GM19238 (cell line): ENCODE measurements around the gene EFR3B.
A peak's percentile ranks its signal among the peaks of the same experiment; 100 is the strongest.
"Not testable (repeated sequence)": the region's sequence is repeated elsewhere in the genome, so short reads cannot be mapped to it uniquely, and the experiment has no call there.

Experiments used
- DNase-seq: peaks from one replicate; pipeline ENCODE4 v3.0.0; 2011; ENCODE audit warnings: low spot score; ENCODE audit not compliant: insufficient read length

EFR3B gene

DNA sequence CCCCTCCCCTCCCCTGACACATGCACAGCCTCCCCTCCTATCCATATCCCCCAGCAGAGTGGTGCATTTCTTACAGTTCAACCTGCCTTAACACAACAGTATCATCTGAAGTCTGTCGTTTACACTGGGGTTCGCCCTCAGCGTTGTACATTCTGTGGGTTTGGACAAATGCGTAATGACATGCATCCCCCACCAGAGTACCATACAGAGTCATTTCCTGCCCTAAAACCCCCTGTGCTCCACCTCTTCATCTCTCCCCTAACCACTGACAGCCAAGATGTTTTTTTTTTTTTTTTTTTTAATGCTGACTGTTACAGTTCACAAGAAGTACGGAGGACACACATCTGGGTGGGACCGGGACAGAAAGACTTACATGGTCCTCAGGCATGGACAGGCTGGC, 103.9 kb downstream of the EFR3B start:
- DNase-seq: no peak

DNA sequence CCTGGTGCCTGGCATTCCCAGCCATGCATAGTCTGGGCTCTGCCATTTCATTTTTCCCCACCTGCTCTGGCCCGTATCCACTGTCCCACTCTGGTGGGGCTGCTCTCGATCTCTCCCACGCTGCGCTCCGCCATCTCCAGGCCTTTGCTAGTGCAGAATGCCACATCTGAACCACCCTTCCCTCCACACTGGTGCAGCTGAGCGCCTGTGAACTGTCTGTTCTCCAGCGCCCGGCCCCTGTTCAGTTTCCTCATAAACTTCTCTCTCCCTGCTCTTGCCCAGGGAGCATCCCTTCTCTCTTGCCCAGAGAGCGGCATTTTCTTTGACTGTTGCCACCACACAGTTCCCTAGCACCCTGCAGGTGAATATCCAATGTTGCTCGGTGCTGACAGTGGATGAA, 105.0 kb downstream of the EFR3B start:
- no peak for DNase-seq

GRCh38 chr2:25149646-25150045, 107.8 kb downstream of the EFR3B start:
- DNase-seq: no peak

- DNase-seq: not testable (repeated sequence)
Measured at GRCh38 chr2:25150993-25151392, 109.1 kb downstream of the EFR3B start.

DNA sequence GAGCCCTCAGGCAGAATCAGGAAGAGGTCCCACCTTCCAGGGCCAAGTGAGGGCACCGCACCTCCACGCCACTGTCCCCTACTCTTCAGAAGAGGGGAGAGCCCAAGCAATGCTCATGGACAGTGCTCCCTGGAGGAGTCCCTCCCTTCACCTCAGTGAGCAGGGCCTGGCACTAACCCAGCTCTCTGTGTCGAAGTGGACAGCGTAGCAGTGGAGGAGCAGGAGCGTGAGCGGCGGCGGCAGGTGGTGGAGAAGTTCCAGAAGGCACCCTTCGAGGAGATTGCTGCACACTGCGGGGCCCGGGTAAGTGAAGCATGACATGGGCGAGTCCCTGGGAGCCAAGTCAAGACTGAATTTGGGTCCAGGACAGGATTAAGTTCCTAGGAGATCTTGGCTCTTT, 109.8 kb downstream of the EFR3B start:
- DNase-seq: no peak

- no peak for DNase-seq
Measured at GRCh38 chr2:25155401-25155800, 113.5 kb downstream of the EFR3B start.

GRCh38 chr2:25158096-25158852, 116.4 kb downstream of the EFR3B start:
- no peak for DNase-seq

DNA sequence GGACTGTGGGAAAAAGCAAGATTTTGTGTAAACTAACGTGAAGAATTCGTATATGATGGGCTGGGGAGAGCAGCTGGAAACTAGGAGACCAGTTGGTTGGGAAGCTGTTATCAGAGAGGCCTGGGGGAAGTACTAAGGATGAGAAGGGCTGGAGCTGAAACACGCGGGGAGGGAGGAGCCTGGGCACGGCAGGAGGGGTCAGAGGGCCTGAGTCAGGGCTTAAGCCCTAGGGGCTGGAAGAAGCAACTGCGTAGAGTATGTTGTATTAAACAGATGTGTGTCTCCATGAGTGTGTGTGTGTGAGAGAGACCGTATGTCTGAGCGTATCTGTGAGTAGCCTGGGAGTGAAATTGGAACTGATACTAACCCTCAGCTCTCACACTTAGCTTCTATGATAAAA, 118.1 kb downstream of the EFR3B start:
- DNase-seq: no peak

DNA sequence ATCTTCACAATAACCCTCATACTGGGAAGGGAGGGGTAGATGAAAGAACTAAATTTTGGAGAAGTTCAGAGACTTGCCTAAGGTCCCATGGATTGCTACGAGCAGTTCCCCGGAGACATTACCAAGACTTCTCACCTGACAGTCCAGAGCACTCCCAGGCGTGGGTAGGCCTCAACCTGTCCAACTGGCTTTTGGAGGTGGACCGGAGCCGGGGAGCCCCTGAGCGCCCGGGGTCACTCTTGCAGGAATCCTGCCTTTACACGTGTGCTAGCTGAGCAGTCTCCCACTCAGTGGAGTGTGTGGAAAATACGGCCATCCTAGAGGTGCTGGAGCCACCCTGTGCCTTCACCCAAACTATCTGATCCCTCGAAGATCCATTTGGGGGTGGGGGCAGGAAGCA, 118.5 kb downstream of the EFR3B start:
- no peak for DNase-seq

DNA sequence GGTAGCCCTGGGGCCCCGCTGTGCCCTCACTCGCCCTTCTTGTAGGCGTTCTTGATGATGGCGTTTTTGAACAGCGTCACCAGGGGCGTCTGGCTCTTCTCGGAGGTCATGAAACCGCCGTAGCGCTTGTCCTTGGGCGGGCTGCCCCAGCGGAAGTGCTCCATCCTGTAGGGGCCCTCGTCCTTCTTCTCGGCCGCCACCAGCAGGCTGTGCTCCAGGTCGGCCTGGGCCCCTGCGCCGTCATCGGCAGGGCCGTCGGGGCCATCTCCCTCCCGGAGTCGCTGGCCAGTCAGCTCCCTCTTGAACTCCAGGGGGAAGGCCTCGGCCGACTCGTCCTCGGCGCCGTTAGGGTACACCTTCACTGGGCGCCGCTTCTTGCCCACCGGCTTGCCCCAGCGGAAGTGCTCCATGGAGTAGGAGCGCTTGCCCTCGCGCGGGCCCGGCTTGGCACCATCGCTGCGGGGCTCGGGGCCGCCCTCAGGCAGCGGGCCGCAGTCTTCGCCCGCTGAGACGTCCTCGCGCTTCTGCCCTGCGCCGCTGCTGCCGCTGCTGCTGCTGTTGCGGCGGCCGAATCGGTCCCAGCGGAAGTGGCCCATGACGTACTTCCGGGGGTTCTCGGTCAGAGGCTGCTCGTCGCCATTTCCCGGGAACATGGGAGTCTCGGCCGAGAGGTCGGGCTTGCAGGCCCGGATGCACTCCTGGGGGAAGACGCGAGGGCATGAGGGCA, 119.3 kb downstream of the EFR3B start:
- no peak for DNase-seq

DNA sequence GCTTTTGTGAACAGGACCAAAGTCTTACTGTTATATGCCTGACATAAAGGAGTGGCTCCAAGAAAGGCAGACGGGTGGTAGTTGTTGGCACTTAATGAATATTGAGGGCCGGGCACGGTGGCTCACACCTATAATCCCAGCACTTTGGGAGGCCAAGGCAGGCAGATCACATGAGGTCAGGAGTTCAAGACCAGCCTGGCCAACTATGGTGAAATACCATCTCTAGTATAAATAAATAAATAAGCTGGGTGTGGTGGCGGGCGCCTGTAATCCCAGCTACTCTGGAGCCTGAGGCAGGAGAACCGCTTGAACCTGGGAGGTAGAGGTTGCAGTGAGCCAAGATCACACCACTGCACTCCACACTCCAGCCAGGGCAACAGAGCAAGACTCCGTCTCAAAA, 120.2 kb downstream of the EFR3B start:
- not testable (repeated sequence) for DNase-seq

DNA sequence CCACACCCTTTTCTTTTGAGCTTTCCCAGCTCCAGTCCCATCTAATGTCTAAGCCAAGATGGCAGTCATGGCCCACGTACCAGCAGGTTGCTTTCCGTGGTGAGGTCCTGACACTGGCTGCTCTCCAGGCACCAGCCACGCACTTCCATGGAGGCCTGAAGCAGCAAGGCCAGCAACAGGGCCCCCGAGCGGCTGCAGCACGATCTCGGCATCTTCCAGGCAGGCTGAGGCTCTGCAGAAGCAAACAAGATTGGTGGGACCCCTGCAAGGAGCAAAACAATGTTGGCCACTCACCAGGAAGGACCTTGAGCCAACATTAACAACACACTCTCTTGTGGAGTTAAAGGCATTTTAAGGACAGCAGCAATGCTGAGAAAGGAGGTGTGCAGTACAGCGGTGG, 122.7 kb downstream of the EFR3B start:
- DNase-seq: no peak

DNA sequence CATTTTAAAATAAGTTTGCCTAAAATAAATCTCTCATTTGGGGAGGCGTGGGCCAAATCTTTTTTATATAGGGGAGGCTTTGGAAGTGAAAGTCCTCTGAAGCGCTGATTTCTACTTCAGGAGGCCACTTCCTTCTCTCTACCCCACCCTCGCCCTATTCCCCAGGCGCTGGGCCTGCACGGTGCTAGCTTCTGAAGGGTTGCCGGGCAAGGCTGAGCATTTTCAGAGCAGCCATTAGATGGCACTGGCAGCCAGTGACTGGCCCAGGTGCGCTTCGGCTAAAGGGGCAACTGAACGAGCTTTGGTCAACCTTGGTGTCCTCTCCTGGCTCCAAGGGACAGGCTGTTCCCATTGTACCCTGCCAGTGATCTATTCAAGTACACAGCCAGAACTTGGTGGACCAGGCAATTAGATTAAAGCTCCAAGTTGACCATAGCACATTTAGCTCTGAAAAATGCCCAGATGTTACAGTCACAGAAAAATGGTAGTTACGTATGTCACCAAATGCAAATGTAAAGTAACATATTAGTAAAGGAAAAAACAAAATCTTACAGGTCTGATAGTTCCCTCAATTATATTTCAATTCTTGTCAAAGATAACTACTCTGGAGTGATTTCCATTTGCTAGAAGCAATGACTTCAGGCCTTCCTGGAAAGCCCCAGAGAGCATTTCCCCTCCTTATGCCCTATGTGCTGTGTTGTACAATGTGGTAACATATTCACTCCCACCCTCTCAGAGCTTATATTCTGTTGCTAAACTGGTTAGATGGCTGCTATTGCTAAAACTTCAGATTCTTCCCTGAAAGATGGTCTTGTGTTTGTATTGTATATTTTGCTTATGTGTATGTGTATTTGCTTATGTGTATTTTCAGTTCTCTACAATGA, 124.4 kb downstream of the EFR3B start:
- peak; percentile 76 for DNase-seq

- DNase-seq: peak; percentile 49
Measured at GRCh38 chr2:25168256-25169072, 126.6 kb downstream of the EFR3B start, which contains the start of gene POMC. Gene POMC (minus strand): TSS chr2:25168580. CDS start chr2:25164772, 3,808 bp downstream.

- no peak for DNase-seq
Measured at GRCh38 chr2:25169073-25169470, 127.2 kb downstream of the EFR3B start.

- DNase-seq: no peak
Measured at GRCh38 chr2:25170888-25171287, 129.0 kb downstream of the EFR3B start.

DNA sequence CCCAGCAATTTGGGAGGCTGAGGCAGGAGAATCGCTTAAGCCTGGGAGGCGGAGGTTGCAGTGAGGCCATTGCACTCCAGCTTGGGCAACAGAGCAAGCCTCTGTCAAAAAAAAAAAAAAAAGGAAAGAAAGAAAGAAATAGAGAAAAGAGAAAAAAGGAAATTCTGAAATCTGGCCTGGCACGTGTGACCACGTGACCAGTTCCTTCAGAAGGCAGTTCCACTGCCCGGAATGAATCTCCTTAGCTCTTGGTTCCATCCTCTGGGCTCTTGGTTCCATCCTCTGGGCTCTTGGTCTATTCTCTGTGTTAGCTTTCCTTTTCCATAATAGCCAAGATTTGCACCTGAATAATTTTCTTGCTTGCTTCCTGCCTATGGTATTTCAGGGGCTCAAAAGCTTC, 131.8 kb downstream of the EFR3B start:
- no peak for DNase-seq

DNA sequence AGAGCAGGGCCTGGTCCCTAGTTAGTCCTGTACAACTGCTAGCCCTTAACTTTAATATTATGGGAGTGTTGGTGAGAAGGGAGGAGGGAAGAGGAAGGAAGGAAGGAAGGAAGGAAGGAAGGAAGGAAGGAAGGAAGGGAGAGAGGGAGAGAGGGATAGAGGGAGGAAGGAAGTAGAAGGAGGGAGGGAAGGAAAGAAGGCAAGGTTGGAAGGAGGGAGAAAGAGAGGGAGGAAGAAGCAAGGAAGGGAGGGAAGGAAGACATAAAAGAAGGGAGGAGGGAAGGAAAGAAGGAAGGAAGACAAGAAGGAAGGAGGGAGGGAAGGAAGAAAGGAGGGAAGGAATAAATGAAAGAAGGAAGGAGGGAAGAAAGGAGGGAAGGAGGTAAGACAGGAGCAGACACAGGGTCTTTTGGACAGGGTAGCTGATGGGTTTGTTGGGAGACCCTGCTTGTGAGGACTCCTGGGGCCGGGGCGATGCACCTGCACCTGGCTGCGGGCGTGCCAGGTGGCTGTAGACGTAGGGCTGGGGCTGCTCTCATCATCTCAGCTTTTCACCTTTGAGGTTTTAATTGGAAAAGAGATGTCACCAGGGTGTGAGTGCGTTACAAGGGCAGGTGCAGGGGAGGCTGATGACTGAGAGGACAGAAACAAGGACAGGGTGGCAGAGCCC, 132.5 kb downstream of the EFR3B start:
- DNase-seq: no peak

DNA sequence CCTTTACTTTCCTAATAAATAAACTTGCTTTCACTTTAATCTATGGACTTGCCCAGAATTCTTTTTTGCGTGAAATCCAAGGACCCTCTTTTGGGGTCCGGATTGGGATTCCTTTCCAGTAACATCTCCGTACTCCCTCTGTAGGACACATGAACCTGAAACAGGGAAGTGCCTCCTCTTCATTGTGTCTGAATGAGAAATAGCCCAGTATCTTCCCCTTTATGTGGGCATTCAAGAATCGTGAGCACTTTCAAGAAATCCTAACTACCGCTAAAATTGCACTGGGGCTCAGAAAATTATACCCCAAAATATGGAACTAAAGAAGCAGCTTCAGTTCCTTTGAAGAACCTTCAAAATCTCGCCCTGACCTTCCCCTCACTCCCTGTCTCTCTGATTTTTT, 134.3 kb downstream of the EFR3B start:
- no peak for DNase-seq

GRCh38 chr2:25176541-25177181, 134.8 kb downstream of the EFR3B start:
- DNase-seq: no peak
